Renal cortical epithelial cell (primary cell): ENCODE measurements around the gene ACP7. TPM values are rescaled to one million over a fixed set of nuclear protein-coding genes. Genes with fewer than 3 reads are reported as not detected.
"Not testable (repeated sequence)": the region's sequence is repeated elsewhere in the genome, so short reads cannot be mapped to it uniquely, and the experiment has no call there.

Experiments used
- DNase-seq: peaks from one replicate; pipeline ENCODE4 v3.0.0-alpha.2; 2011; ENCODE audit warnings: low read depth
- total RNA-seq: library from RNA; depleted of rRNA; stranded (reverse); fragments of >200 nt; gene quantifications from 2 replicates; pipeline ENCODE4 v1.2.3, GENCODE V29; 2014

Gene ACP7
- total RNA-seq, 1 donor from 2014 or later: not detected

GRCh38 chr19:39077323-39077722 lies 6.8 kb upstream of the ACP7 start:
- DNase-seq: no peak

DNA sequence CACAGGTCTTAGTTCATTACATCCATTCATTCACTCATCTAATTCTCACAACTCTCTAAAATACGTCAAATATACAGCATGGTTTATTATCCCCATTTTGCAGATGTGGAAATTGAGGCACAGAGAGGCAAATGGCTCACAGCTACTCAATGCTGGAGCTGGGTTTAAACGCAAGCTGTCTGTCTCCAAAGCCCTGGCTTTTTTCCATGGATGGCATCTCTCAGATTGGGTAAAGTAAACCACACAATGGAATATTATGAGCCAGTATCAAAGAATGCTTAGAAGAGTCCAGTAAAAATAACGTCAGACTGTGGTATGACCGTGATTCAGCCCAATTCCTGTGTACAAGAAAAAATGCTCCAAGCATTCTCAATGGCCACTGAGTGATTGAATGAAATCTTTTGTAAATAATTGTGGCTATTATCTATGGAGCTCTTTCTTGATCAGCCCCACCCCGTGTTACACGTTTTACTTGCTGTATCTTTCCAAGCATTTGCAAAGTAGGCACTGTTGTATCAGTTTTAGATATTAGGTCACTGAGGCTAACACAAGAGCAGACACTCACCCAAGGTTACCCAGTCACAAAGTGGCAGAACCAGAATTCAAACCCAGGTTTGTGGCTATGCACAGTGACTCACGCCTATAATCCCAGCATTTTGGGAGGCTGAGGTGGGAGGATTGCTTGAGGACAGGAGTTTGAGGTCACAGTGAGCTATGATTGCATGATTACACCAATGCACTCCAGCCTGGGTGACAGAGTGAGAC lies 5.5 kb upstream of the ACP7 start:
- peak; percentile 96 for DNase-seq

DNA sequence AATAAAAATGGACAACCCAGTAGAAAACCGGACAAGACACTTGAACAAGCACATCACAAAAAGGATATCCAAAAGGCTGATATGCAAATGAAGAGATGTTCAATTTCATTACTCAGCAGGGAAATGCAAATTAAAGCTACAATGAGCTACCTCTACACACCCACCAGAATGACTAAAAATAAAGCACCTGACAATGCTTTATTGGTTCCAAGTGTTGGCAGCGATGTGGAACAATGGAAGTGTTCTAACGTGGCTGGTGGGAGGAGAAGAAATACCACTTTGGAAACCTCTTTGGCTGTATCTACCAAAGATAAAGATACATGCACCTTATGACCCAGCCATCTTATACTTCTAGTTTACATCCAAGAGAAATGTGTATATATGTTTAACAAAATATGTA lies 3.7 kb upstream of the ACP7 start:
- peak; percentile 30 for DNase-seq

DNA sequence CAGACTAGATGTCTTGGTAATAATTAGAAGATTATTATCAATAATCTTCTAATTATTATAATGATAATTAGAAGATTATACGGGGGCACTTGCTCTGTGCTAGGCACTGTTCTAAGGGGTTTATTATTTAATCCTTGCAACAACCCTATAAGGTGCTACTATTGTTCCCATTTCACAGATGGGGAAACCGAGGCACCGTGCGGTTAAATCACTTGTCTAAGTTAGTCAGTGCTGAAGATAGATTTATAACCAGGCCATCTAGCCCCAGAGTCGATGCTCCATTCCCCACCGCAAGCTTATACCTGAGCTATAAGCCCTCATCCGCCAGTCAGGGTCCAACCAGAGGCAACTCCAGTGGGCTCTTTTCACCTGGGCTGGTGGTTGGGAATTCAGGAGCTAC lies 2.0 kb upstream of the ACP7 start:
- DNase-seq: no peak

- no peak for DNase-seq
These were observed 1.2 kb upstream of the ACP7 start for GRCh38 chr19:39082745-39083598.

- DNase-seq: no peak
These were observed 577 bp upstream of the ACP7 start for GRCh38 chr19:39083599-39083982.

GRCh38 chr19:39084732-39085080 lies 538 bp downstream of the ACP7 start:
- DNase-seq: no peak

- DNase-seq: no peak
These were observed 1.2 kb downstream of the ACP7 start for GRCh38 chr19:39085392-39085791.

- no peak for DNase-seq
These were observed 2.2 kb downstream of the ACP7 start for GRCh38 chr19:39086386-39086785.

- DNase-seq: no peak
These were observed 3.9 kb downstream of the ACP7 start for GRCh38 chr19:39087907-39088686.

DNA sequence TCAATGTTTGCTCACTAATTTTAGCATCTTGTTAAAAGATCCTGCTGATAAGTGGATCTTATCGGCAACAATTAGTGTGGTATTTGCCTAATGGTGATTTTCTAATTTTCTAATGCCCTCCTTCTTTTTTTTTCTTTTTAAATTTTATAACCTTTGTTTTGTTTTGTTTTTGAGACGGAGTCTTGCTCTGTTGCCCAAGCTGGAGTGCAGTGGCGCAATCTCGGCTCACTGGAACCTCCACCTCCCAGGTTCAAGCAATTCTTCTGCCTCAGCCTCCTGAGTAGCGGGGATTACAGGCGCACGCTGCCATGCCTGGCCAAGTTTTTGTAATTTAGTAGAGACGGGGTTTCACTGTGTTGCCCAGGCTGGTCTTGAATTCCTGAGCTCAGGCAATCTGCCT lies 5.8 kb downstream of the ACP7 start:
- DNase-seq: not testable (repeated sequence)

DNA sequence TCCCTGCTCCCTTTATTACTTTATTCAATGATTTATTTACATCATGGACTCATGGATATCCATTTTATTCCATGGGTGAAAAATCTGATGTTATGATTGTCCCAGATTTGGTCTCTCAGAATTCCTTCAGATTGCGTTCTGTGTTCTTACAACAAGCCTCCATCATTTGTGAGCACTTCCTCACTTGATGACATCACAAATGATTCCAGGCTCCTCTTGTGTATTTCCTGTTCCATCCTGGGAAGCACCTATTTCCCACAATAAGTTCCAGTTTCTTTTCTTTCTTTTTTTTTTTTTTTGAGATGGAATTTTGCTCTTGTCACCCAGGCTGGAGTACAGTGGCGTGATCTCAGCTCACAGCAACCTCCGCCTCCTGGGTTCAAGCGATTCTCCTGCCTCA lies 6.7 kb downstream of the ACP7 start:
- no peak for DNase-seq

DNA sequence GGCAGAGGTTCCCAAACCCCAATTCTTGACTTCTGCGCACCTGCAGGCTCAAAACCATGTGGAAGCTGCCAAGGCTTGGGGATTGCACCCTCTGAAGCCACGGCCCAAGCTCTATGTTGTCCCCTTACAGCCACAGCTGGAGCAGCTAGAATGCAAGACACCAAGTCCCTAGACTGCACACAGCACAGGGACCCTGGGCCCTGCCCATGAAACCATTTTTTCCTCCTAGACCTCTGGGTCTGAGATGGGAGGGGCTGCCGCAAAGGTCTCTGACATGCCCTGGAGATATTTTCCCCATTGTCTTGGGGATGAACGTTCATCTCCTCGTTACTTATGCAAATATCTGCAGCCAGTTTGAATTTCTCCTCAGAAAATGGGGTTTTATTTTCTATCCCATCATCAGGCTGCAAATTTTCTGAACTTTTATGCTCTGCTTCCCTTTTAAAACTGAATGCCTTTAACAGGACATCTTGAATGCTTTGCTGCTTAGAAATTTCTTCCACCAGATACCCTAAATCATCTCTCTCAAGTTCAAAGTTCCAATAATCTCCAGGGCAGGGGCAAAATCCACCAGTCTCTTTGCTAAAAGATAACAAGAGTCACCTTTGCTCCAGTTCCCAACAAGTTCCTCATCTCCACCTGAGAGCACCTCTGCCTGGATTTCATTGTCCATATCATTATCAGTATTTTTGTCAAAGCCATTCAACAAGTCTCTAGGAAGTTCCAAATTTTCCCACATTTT lies 11.8 kb downstream of the ACP7 start:
- DNase-seq: not testable (repeated sequence)

GRCh38 chr19:39097299-39097698 lies 13.1 kb downstream of the ACP7 start:
- DNase-seq: no peak

DNA sequence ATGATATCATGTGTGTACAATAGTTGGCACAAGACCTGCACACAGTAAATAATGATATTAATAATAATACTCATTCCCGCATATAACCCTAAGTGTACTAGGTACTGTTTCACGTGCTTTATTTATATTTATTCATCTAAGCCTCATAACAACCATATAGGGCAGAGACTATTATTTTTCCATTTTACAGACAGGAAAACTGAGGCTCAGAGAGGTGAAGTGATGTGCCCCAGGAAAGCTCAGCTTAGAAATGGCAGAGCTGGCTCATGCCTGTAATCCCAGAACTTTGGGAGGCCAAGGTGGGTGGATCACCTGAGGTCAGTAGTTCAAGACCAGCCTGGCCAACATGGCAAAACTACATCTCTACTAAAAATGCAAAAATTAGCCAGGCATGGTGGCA lies 13.6 kb downstream of the ACP7 start:
- DNase-seq: no peak

DNA sequence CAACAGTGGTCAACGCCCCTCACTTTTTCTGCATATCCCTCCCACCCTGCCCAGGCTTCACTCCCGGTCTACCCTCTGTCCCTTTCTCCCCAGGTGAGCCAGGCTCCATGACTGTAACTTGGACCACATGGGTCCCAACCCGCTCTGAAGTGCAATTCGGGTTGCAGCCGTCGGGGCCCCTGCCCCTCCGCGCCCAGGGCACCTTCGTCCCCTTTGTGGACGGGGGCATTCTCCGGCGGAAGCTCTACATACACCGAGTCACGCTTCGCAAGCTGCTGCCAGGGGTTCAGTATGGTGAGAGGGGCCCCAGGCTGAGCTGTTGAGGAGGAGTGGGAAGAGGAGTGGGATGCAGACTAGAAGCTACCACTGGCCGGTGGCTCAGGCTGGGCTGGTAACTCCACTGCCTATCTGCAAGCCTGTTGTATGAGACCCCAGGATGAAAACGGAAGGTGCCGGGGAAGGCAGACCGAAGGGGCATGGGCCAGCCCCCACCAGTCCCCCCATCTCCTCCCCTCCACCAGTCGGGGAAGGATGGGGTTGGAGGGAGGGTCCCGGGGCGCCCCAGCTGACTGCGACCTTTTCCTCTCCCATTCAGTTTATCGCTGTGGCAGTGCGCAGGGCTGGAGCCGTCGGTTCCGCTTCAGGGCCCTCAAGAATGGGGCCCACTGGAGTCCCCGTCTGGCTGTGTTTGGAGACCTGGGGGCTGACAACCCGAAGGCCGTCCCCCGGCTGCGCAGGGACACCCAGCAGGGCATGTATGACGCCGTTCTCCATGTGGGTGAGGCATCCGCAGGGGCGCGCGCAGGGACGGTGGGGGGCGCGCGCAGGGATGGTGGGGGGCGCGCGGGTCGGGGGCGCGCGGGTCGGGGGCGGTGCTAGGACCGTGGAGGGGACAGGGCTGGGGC lies 14.4 kb downstream of the ACP7 start:
- no peak for DNase-seq

- no peak for DNase-seq
These were observed 15.2 kb downstream of the ACP7 start for GRCh38 chr19:39099341-39099740.

DNA sequence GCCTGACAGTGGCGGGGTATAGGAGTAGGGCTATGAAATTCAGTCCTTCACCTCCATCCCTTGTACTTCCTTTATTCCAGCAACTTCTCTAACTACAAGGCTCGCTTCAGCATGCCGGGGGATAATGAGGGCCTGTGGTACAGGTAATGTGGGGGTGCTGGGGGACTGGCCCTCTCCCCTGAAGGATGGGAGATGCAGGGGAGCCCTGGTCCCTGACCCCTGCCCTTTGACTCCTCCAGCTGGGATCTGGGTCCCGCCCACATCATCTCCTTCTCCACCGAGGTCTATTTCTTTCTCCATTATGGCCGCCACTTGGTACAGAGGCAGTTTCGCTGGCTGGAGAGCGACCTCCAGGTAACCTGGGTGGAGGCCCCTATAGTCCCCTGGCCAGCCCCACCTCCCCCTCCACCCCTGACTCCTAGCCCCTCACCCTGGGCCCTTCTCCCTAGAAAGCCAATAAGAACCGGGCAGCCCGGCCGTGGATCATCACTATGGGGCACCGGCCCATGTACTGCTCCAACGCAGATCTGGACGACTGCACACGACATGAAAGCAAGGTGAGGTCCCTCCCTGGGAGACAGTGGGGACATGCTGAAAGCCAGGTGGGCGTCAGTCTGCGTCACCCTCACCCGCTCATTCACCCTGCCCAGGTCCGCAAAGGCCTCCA lies 16.5 kb downstream of the ACP7 start:
- no peak for DNase-seq

- no peak for DNase-seq
These were observed 19.0 kb downstream of the ACP7 start for GRCh38 chr19:39103151-39103550.

DNA sequence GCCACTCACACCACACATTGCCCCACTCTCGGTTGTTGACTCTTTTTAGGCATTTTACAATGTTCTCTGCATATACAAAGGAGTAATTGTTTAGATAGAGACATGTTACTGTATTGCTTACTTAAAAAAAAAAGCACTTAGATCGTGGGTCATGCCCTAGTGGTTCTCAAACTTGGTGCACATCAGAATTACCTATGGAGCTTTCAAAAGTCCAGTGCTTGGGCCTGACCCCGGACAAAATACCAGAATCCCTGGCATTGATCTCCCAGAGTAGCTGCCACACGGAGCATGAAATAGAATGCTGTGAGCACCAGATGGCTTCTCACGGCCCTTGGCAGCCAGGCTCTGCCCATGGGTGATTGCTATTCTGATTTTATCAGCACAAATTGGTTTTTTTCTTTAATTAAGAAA lies 20.0 kb downstream of the ACP7 start:
- DNase-seq: no peak
